Neural cell (in vitro differentiated cells): ENCODE data around the gene POLE4.

Experiments used
- CTCF ChIP-seq: fragments of 450-650 bp; IDR thresholded peaks from 2 replicates; pipeline ENCODE4 v1.5.1; 2014; ENCODE audit warnings: antibody characterized with exemption, mild to moderate bottlenecking, moderate library complexity; ENCODE audit not compliant: poor library complexity, severe bottlenecking
- EP300 ChIP-seq: fragments of 450-650 bp; conservative IDR thresholded peaks from 2 replicates; pipeline ENCODE4 v1.6.1; 2014; ENCODE audit warnings: antibody characterized with exemption, mild to moderate bottlenecking, moderate library complexity; ENCODE audit not compliant: poor library complexity, severe bottlenecking
- EZH2 ChIP-seq: fragments of 200-600, 300-800 bp; shearing (Covaris generic), sonication (generic); IDR thresholded peaks from 2 replicates; pipeline ENCODE4 v1.6.1; 2014; ENCODE audit warnings: antibody characterized with exemption, low read length, borderline replicate concordance, mild to moderate bottlenecking; ENCODE audit not compliant: insufficient read depth, poor library complexity, severe bottlenecking
- POLR2AphosphoS5 ChIP-seq: IDR thresholded peaks from 2 replicates; pipeline ENCODE4 v1.6.1; 2012

- TF ChIP-seq POLR2AphosphoS5 (no peak), EZH2 (no peak), CTCF (no peak), EP300 (no peak)
Observed at GRCh38 chr2:74966887-74967286, 8.4 kb downstream of the POLE4 start.
